H9 (cell line): ENCODE data around the gene TMEM200C. TPM values are rescaled to one million over a fixed set of nuclear protein-coding genes. Genes with fewer than 3 reads are reported as not detected.

ENCODE experiments used
- DNase-seq: peaks from one replicate; pipeline ENCODE4 v3.0.0-alpha.2; 2017
- H2AFZ ChIP-seq: one replicate; pipeline ENCODE4 v1.6.1; 2013; ENCODE audit warnings: mild to moderate bottlenecking, low read length, control low read depth, moderate library complexity
- H2AK5ac ChIP-seq: 2 replicates; pipeline ENCODE4 v1.6.1; 2013; ENCODE audit warnings: low read length, control low read depth, mixed read lengths; ENCODE audit not compliant: insufficient read length
- H2BK120ac ChIP-seq: one replicate; pipeline ENCODE4 v1.6.1; 2013; ENCODE audit warnings: low read depth, mild to moderate bottlenecking, low read length, control low read depth, inconsistent platforms; ENCODE audit not compliant: poor library complexity, severe bottlenecking
- H2BK12ac ChIP-seq: 2 replicates; pipeline ENCODE4 v1.6.1; 2013; ENCODE audit warnings: low read length, control low read depth, mixed read lengths, low read depth; ENCODE audit not compliant: insufficient read length
- H2BK15ac ChIP-seq: 2 replicates; pipeline ENCODE4 v1.6.1; 2013; ENCODE audit warnings: low read depth, low read length, control low read depth
- H2BK20ac ChIP-seq: one replicate; pipeline ENCODE4 v1.6.1; 2013; ENCODE audit warnings: low read depth, mild to moderate bottlenecking, low read length, control low read depth, inconsistent platforms; ENCODE audit not compliant: poor library complexity, severe bottlenecking
- H2BK5ac ChIP-seq: 2 replicates; pipeline ENCODE4 v1.6.1; 2013; ENCODE audit warnings: low read length, control low read depth, mixed read lengths; ENCODE audit not compliant: insufficient read length
- H3K14ac ChIP-seq: 2 replicates; pipeline ENCODE4 v1.6.1; 2013; ENCODE audit warnings: low read length, control low read depth; ENCODE audit not compliant: insufficient read depth
- H3K18ac ChIP-seq: 2 replicates; pipeline ENCODE4 v1.6.1; 2013; ENCODE audit warnings: low read depth, mild to moderate bottlenecking, mixed read lengths, low read length, control low read depth; ENCODE audit not compliant: insufficient read length
- H3K23ac ChIP-seq: 2 replicates; pipeline ENCODE4 v1.6.1; 2013; ENCODE audit warnings: low read length, control low read depth, mixed read lengths, low read depth; ENCODE audit not compliant: insufficient read length
- H3K23me2 ChIP-seq: 2 replicates; pipeline ENCODE4 v1.6.1; 2013; ENCODE audit warnings: low read depth, mild to moderate bottlenecking, mixed read lengths, low read length, control low read depth; ENCODE audit not compliant: insufficient read length, poor library complexity, severe bottlenecking
- H3K27ac ChIP-seq: 2 replicates; pipeline ENCODE4 v1.5.1; 2013; ENCODE audit warnings: low read length, control low read depth, mixed read lengths, low read depth; ENCODE audit not compliant: insufficient read length
- H3K27me3 ChIP-seq: 2 replicates; pipeline ENCODE4 v1.6.1; 2013; ENCODE audit warnings: low read length, control low read depth, inconsistent platforms; ENCODE audit not compliant: insufficient read depth
- H3K4ac ChIP-seq: 2 replicates; pipeline ENCODE4 v1.6.1; 2013; ENCODE audit warnings: low read depth, mild to moderate bottlenecking, control low read depth, inconsistent platforms, low read length, moderate library complexity
- H3K4me1 ChIP-seq: 2 replicates; pipeline ENCODE4 v1.6.1; 2013; ENCODE audit warnings: low read length, control low read depth, inconsistent platforms; ENCODE audit not compliant: insufficient read depth
- H3K4me2 ChIP-seq: 2 replicates; pipeline ENCODE4 v1.6.1; 2013; ENCODE audit warnings: low read length, control low read depth, mixed read lengths; ENCODE audit not compliant: insufficient read length, insufficient read depth
- H3K56ac ChIP-seq: 2 replicates; pipeline ENCODE4 v1.6.1; 2013; ENCODE audit warnings: low read depth, mild to moderate bottlenecking, mixed read lengths, low read length, control low read depth; ENCODE audit not compliant: insufficient read length
- H3K79me1 ChIP-seq: 2 replicates; pipeline ENCODE4 v1.6.1; 2013; ENCODE audit warnings: low read depth, mild to moderate bottlenecking, moderate library complexity, low read length, control low read depth, inconsistent platforms; ENCODE audit not compliant: insufficient read depth, poor library complexity, severe bottlenecking
- H3K79me2 ChIP-seq: 2 replicates; pipeline ENCODE4 v1.6.1; 2013; ENCODE audit warnings: low read length, control low read depth, inconsistent platforms; ENCODE audit not compliant: insufficient read depth
- H3K9ac ChIP-seq: 2 replicates; pipeline ENCODE4 v1.6.1; 2013; ENCODE audit warnings: low read length, control low read depth, mixed read lengths; ENCODE audit not compliant: insufficient read length; ENCODE audit errors: extremely low read depth
- H3K9me3 ChIP-seq: one replicate; pipeline ENCODE4 v1.6.1; 2013; ENCODE audit warnings: low read depth, low read length, inconsistent platforms; ENCODE audit not compliant: control insufficient read depth
- H3T11ph ChIP-seq: one replicate; pipeline ENCODE4 v1.6.1; 2013; ENCODE audit warnings: mild to moderate bottlenecking, low read length, control low read depth, inconsistent platforms
- H4K20me1 ChIP-seq: one replicate; pipeline ENCODE4 v1.6.1; 2013; ENCODE audit not compliant: control insufficient read depth, insufficient read length, insufficient read depth
- H4K5ac ChIP-seq: 2 replicates; pipeline ENCODE4 v1.6.1; 2013; ENCODE audit warnings: low read depth, mild to moderate bottlenecking, mixed read lengths, low read length, control low read depth; ENCODE audit not compliant: insufficient read length
- H4K8ac ChIP-seq: replicated peaks from 2 replicates; pipeline ENCODE4 v1.6.1; 2013; ENCODE audit warnings: low read length, control low read depth, mixed read lengths, low read depth; ENCODE audit not compliant: insufficient read length
- H4K91ac ChIP-seq: 2 replicates; pipeline ENCODE4 v1.6.1; 2013; ENCODE audit warnings: low read depth, mild to moderate bottlenecking, moderate library complexity, mixed read lengths, low read length, control low read depth; ENCODE audit not compliant: insufficient read length
- H3K27ac Mint-ChIP-seq, 3 experiments: 2 replicates in 2 of 3; 3 replicates in 1 of 3; pipeline ENCODE4 v1.8.0; 2020 to 2021; ENCODE audit warnings: mixed read lengths in 3 of 3, mild to moderate bottlenecking in 1 of 3, moderate library complexity in 1 of 3
- H3K27me3 Mint-ChIP-seq: 2 replicates; pipeline ENCODE4 v1.8.0; 2021; ENCODE audit warnings: low read depth, mild to moderate bottlenecking, moderate library complexity, mixed read lengths
- H3K36me3 Mint-ChIP-seq, 3 experiments: 2 replicates in 2 of 3; 3 replicates in 1 of 3; pipeline ENCODE4 v1.8.0; 2020 to 2021; ENCODE audit warnings: low read depth in 3 of 3, mixed read lengths in 3 of 3; ENCODE audit not compliant: insufficient read depth in 1 of 3
- H3K4me1 Mint-ChIP-seq, 2 experiments: 2 replicates each; pipeline ENCODE4 v1.8.0; 2020; ENCODE audit warnings: mixed read lengths in 2 of 2
- H3K4me3 Mint-ChIP-seq, 2 experiments: 2 replicates in 1 of 2; 3 replicates in 1 of 2; pipeline ENCODE4 v1.8.0; 2020 to 2021; ENCODE audit warnings: mild to moderate bottlenecking in 2 of 2, mixed read lengths in 2 of 2, moderate library complexity in 1 of 2
- H3K9me3 Mint-ChIP-seq, 2 experiments: 2 replicates in 1 of 2; 3 replicates in 1 of 2; pipeline ENCODE4 v1.8.0; 2020; ENCODE audit warnings: mild to moderate bottlenecking in 2 of 2, mixed read lengths in 2 of 2, moderate library complexity in 1 of 2
- CTCF ChIP-seq: fragments of 200-600 bp; sonication (generic); conservative IDR thresholded peaks from 3 replicates; pipeline ENCODE4 v1.8.0; 2021; ENCODE audit warnings: antibody characterized with exemption, mild to moderate bottlenecking
- WGBS: extraction: QIAGEN DNeasy Blood & Tissue Kit; methylation state at CpG from one replicate; pipeline ENCODE4 v1.1.7; 2013; ENCODE audit warnings: missing lambda C conversion rate, low lambda C conversion rate, mixed read lengths; ENCODE audit not compliant: insufficient read length; ENCODE audit errors: extremely low coverage; 5-methylcytosine and 5-hydroxymethylcytosine counted together
- total RNA-seq: library from RNA; stranded (reverse); gene quantifications from 2 replicates; pipeline ENCODE4 v1.2.1, GENCODE V29; 2021

Gene TMEM200C
- total RNA-seq, 1 experiment from 2014 or later: 6.3 TPM

- H3K23me2 ChIP-seq: no peaks in the 10 kb centered on the region
- H3K9me3 ChIP-seq: no peaks in the 10 kb centered on the region
- no peak overlapping the region for H3K4me3 Mint-ChIP-seq
- H3K79me2 ChIP-seq: no peaks in the 10 kb centered on the region
- no peak overlapping the region for H2BK12ac ChIP-seq
- H3K4ac ChIP-seq: no peak overlapping the region
- no peak overlapping the region for H2BK5ac ChIP-seq
- H3K36me3 Mint-ChIP-seq: peaks cover 0 to 9% (median 0%) of the 10 kb centered on the region in 3 experiments; a peak in 2 of 7 replicates
- no peak overlapping the region for H3K18ac ChIP-seq
- no peaks in the 10 kb centered on the region for H3K4me1 ChIP-seq
- no peak overlapping the region for H2BK15ac ChIP-seq
- no peak overlapping the region for H4K91ac ChIP-seq
- H3K4me2 ChIP-seq: no peak overlapping the region
- peaks cover 8 to 12% of the 10 kb centered on the region in 2 experiments; a peak in 4 of 5 replicates for H3K9me3 Mint-ChIP-seq
- H3K27ac Mint-ChIP-seq: no peak overlapping the region
- H3K4me1 Mint-ChIP-seq: peaks cover 0 to 7% of the 10 kb centered on the region in 2 experiments; a peak in 2 of 4 replicates
- no peak for DNase-seq
- H4K8ac ChIP-seq: no peak overlapping the region
- H3K27ac ChIP-seq: no peak overlapping the region
- no peaks in the 10 kb centered on the region for H3K27me3 ChIP-seq
- H3K9ac ChIP-seq: no peak overlapping the region
- H3K23ac ChIP-seq: no peak overlapping the region
- TF ChIP-seq CTCF: no peak
- no peak overlapping the region for H2AFZ ChIP-seq
- H4K20me1 ChIP-seq: no peaks in the 10 kb centered on the region
- no peak overlapping the region for H3T11ph ChIP-seq
- no peak overlapping the region for H2BK20ac ChIP-seq
- no peak overlapping the region for H3K56ac ChIP-seq
- no peak overlapping the region for H3K14ac ChIP-seq
- no peak overlapping the region for H2AK5ac ChIP-seq
- no peaks in the 10 kb centered on the region for H3K79me1 ChIP-seq
- WGBS: no CpG with 5 or more reads among the region's 2 CpGs
- H3K27me3 Mint-ChIP-seq: no peaks in the 10 kb centered on the region
- H4K5ac ChIP-seq: no peak overlapping the region
- no peak overlapping the region for H2BK120ac ChIP-seq
These were observed 53.8 kb downstream of the TMEM200C start for GRCh38 chr18:5841518-5841917.
